ENCODE results near the gene RPS3A. TPM values are rescaled to one million over a fixed set of nuclear protein-coding genes. Genes with fewer than 3 reads are reported as not detected.
"Not testable (repeated sequence)": the region's sequence is repeated elsewhere in the genome, so short reads cannot be mapped to it uniquely, and the experiment has no call there.

Gene RPS3A
- total RNA-seq = 1,000 to 10,000 TPM; 3,793 to 3,917 TPM

- CTCF ChIA-PET = interaction anchor here (0.6 to 1.2 kb wide), 5 partner anchors 15 to 557 kb away, joined by 3 to 6 read pairs (median 3); no protein-coding TSS in a partner anchor
- peaks cover 44% of the 10 kb centered on the region for H3K36me3 Mint-ChIP-seq (ENCODE audit: low read depth)
- H3K27ac Mint-ChIP-seq = peak within 1 kb of the TSS; percentile 100
- peaks cover 37% of the 10 kb centered on the region for H3K4me1 Mint-ChIP-seq (ENCODE audit: low read depth)
- DNase-seq = peak; percentile 97
- no peaks in the 10 kb centered on the region for H3K9me3 Mint-ChIP-seq
- H3K27me3 Mint-ChIP-seq (ENCODE audit: low read depth) = peaks cover 4% of the 10 kb centered on the region
- H3K4me3 Mint-ChIP-seq = peak within 1 kb of the TSS; percentile 96
- intact Hi-C loops (cut with micrococcal nuclease) = loop anchor here (1.0 to 10.0 kb wide), 14 partner anchors 67 to 1675 kb away; partner anchors contain the start of genes ARFIP1, FBXW7, GATB and LRBA
Measured at GRCh38 chr4:151099229-151099975, at the start of gene RPS3A. TSS of gene RPS3A (plus strand) at chr4:151099628. CDS start at chr4:151099653, 25 bp downstream.

- DNase-seq = no peak
- intact Hi-C loops (cut with micrococcal nuclease) = no loop called here
- H3K27ac Mint-ChIP-seq = no peak overlapping the region
- no peaks in the 10 kb centered on the region for H3K27me3 Mint-ChIP-seq (ENCODE audit: low read depth)
- no peaks in the 10 kb centered on the region for H3K9me3 Mint-ChIP-seq
- CTCF ChIA-PET = no interaction called here
- H3K36me3 Mint-ChIP-seq (ENCODE audit: low read depth) = no peaks in the 10 kb centered on the region
- no peak overlapping the region for H3K4me3 Mint-ChIP-seq
- no peaks in the 10 kb centered on the region for H3K4me1 Mint-ChIP-seq (ENCODE audit: low read depth)
Measured at GRCh38 chr4:151052785-151053184, 46.6 kb upstream of the RPS3A start.

GRCh38 chr4:151055539-151055938 is 43.9 kb upstream of the RPS3A start:
- CTCF ChIA-PET = no interaction called here

GRCh38 chr4:151063143-151063542 is 36.3 kb upstream of the RPS3A start:
- H3K9me3 Mint-ChIP-seq; H3K36me3 Mint-ChIP-seq (ENCODE audit: low read depth); intact Hi-C loops (cut with micrococcal nuclease); H3K4me3 Mint-ChIP-seq; H3K27me3 Mint-ChIP-seq (ENCODE audit: low read depth); DNase-seq; H3K4me1 Mint-ChIP-seq (ENCODE audit: low read depth); CTCF ChIA-PET; H3K27ac Mint-ChIP-seq: not testable (repeated sequence)

More at GRCh38 chr4:151055539-151055938, 43.9 kb upstream of the RPS3A start:
- intact Hi-C loops (cut with micrococcal nuclease) = no loop called here
- Mint-ChIP-seq H3K4me1 (ENCODE audit: low read depth) (no peaks in the 10 kb centered on the region), H3K27ac (no peak overlapping the region), H3K27me3 (ENCODE audit: low read depth) (no peaks in the 10 kb centered on the region), H3K9me3 (no peaks in the 10 kb centered on the region), H3K36me3 (ENCODE audit: low read depth) (no peaks in the 10 kb centered on the region), H3K4me3 (no peak overlapping the region)
- no peak for DNase-seq

GRCh38 chr4:151067316-151067970 is 32.0 kb upstream of the RPS3A start:
- CTCF ChIA-PET = interaction anchor here (1.0 kb wide), 1 partner anchor 9 kb away, joined by 3 read pairs; no protein-coding TSS in a partner anchor
- H3K27ac Mint-ChIP-seq = no peak overlapping the region
- H3K36me3 Mint-ChIP-seq (ENCODE audit: low read depth) = no peaks in the 10 kb centered on the region
- no peaks in the 10 kb centered on the region for H3K9me3 Mint-ChIP-seq
- no peak overlapping the region for H3K4me3 Mint-ChIP-seq
- peaks cover 3% of the 10 kb centered on the region for H3K4me1 Mint-ChIP-seq (ENCODE audit: low read depth)
- peaks cover 3% of the 10 kb centered on the region for H3K27me3 Mint-ChIP-seq (ENCODE audit: low read depth)
- no peak for DNase-seq
- intact Hi-C loops (cut with micrococcal nuclease) = no loop called here

- no peaks in the 10 kb centered on the region for H3K36me3 Mint-ChIP-seq (ENCODE audit: low read depth)
- no peaks in the 10 kb centered on the region for H3K9me3 Mint-ChIP-seq
- H3K27me3 Mint-ChIP-seq (ENCODE audit: low read depth) = peaks cover 3% of the 10 kb centered on the region
- CTCF ChIA-PET = interaction anchor here (0.6 kb wide), 1 partner anchor 230 kb away, joined by 3 read pairs; no protein-coding TSS in a partner anchor
- intact Hi-C loops (cut with micrococcal nuclease) = no loop called here
- DNase-seq = no peak
- H3K27ac Mint-ChIP-seq = no peak overlapping the region
- no peaks in the 10 kb centered on the region for H3K4me1 Mint-ChIP-seq (ENCODE audit: low read depth)
- no peak overlapping the region for H3K4me3 Mint-ChIP-seq
Measured at GRCh38 chr4:151074416-151074916, 25.0 kb upstream of the RPS3A start.

GRCh38 chr4:151077978-151078377 is 21.4 kb upstream of the RPS3A start:
- H3K4me3 Mint-ChIP-seq; H3K9me3 Mint-ChIP-seq; intact Hi-C loops (cut with micrococcal nuclease); H3K36me3 Mint-ChIP-seq (ENCODE audit: low read depth); H3K27me3 Mint-ChIP-seq (ENCODE audit: low read depth); H3K4me1 Mint-ChIP-seq (ENCODE audit: low read depth); H3K27ac Mint-ChIP-seq: not testable (repeated sequence)
- peak; percentile 28 for DNase-seq
- CTCF ChIA-PET = interaction anchor here (0.6 kb wide), 1 partner anchor 11 kb away, joined by 3 read pairs; no protein-coding TSS in a partner anchor

- Mint-ChIP-seq H3K4me3 (no peak overlapping the region), H3K27ac (no peak overlapping the region), H3K27me3 (ENCODE audit: low read depth) (peaks cover 2% of the 10 kb centered on the region), H3K36me3 (ENCODE audit: low read depth) (no peaks in the 10 kb centered on the region), H3K4me1 (ENCODE audit: low read depth) (no peaks in the 10 kb centered on the region), H3K9me3 (no peaks in the 10 kb centered on the region)
- no peak for DNase-seq
- CTCF ChIA-PET = interaction anchor here (0.6 kb wide), 1 partner anchor 468 kb away, joined by 3 read pairs; no protein-coding TSS in a partner anchor
- intact Hi-C loops (cut with micrococcal nuclease) = no loop called here
Measured at GRCh38 chr4:151087467-151087866, 12.0 kb upstream of the RPS3A start.

- CTCF ChIA-PET = no interaction called here
- H3K27ac Mint-ChIP-seq = no peak overlapping the region
Measured at GRCh38 chr4:151091047-151091446, 8.4 kb upstream of the RPS3A start.

GRCh38 chr4:151092488-151092887 is 6.9 kb upstream of the RPS3A start:
- CTCF ChIA-PET = no interaction called here

More at GRCh38 chr4:151091047-151091446, 8.4 kb upstream of the RPS3A start:
- H3K9me3 Mint-ChIP-seq = no peaks in the 10 kb centered on the region
- peaks cover 2% of the 10 kb centered on the region for H3K4me1 Mint-ChIP-seq (ENCODE audit: low read depth)
- no peak overlapping the region for H3K4me3 Mint-ChIP-seq
- H3K27me3 Mint-ChIP-seq (ENCODE audit: low read depth) = peaks cover 6% of the 10 kb centered on the region
- intact Hi-C loops (cut with micrococcal nuclease) = loop anchor here (10.0 kb wide), 2 partner anchors 1014 to 1684 kb away; partner anchors contain the start of genes ARFIP1 and TIGD4
- DNase-seq = no peak
- H3K36me3 Mint-ChIP-seq (ENCODE audit: low read depth) = no peaks in the 10 kb centered on the region

GRCh38 chr4:151093203-151093602 is 6.2 kb upstream of the RPS3A start:
- H3K27me3 Mint-ChIP-seq (ENCODE audit: low read depth) = peaks cover 4% of the 10 kb centered on the region
- H3K9me3 Mint-ChIP-seq = no peaks in the 10 kb centered on the region
- H3K27ac Mint-ChIP-seq = no peak overlapping the region
- peaks cover 5% of the 10 kb centered on the region for H3K4me1 Mint-ChIP-seq (ENCODE audit: low read depth)
- H3K36me3 Mint-ChIP-seq (ENCODE audit: low read depth) = no peaks in the 10 kb centered on the region
- CTCF ChIA-PET = no interaction called here
- no peak overlapping the region for H3K4me3 Mint-ChIP-seq
- intact Hi-C loops (cut with micrococcal nuclease) = loop anchor here (10.0 kb wide), 2 partner anchors 1012 to 1682 kb away; partner anchors contain the start of genes ARFIP1 and TIGD4
- DNase-seq = no peak

More at GRCh38 chr4:151092488-151092887, 6.9 kb upstream of the RPS3A start:
- DNase-seq = no peak
- peaks cover 2% of the 10 kb centered on the region for H3K4me1 Mint-ChIP-seq (ENCODE audit: low read depth)
- H3K36me3 Mint-ChIP-seq (ENCODE audit: low read depth) = no peaks in the 10 kb centered on the region
- H3K4me3 Mint-ChIP-seq = no peak overlapping the region
- intact Hi-C loops (cut with micrococcal nuclease) = loop anchor here (10.0 kb wide), 2 partner anchors 1012 to 1682 kb away; partner anchors contain the start of genes ARFIP1 and TIGD4
- H3K27ac Mint-ChIP-seq = no peak overlapping the region
- H3K27me3 Mint-ChIP-seq (ENCODE audit: low read depth) = peaks cover 6% of the 10 kb centered on the region
- no peaks in the 10 kb centered on the region for H3K9me3 Mint-ChIP-seq

- peaks cover 2% of the 10 kb centered on the region for H3K36me3 Mint-ChIP-seq (ENCODE audit: low read depth)
- H3K4me1 Mint-ChIP-seq (ENCODE audit: low read depth) = peaks cover 11% of the 10 kb centered on the region
- no peaks in the 10 kb centered on the region for H3K9me3 Mint-ChIP-seq
- intact Hi-C loops (cut with micrococcal nuclease) = loop anchor here (10.0 kb wide), 2 partner anchors 1010 to 1680 kb away; partner anchors contain the start of genes ARFIP1 and TIGD4
- peaks cover 4% of the 10 kb centered on the region for H3K27me3 Mint-ChIP-seq (ENCODE audit: low read depth)
- H3K4me3 Mint-ChIP-seq = no peak overlapping the region
- H3K27ac Mint-ChIP-seq = no peak overlapping the region
- DNase-seq = no peak
- CTCF ChIA-PET = interaction anchor here (0.6 kb wide), 1 partner anchor 1037 kb away, joined by 3 read pairs; no protein-coding TSS in a partner anchor
Measured at GRCh38 chr4:151094290-151094751, 5.1 kb upstream of the RPS3A start.

All from activated naive CD4-positive, alpha-beta T cell treated with anti-CD3 and anti-CD28 coated beads for 36 hours (primary cell).